ENCODE results near the gene GLUD1. TPM values are rescaled to one million over a fixed set of nuclear protein-coding genes. Genes with fewer than 3 reads are reported as not detected.
A peak's percentile ranks its signal among the peaks of the same experiment; 100 is the strongest.
"Not testable (repeated sequence)": the region's sequence is repeated elsewhere in the genome, so short reads cannot be mapped to it uniquely, and the experiment has no call there.

GLUD1 gene
- total RNA-seq, 1 experiment from 2014 or later, result 101 TPM

- H3K27me3 Mint-ChIP-seq (ENCODE audit: low read depth); H3K14ac ChIP-seq (ENCODE audit: insufficient read depth, low read length); H3K27me3 ChIP-seq (ENCODE audit: insufficient read depth, low read length); H3K4me1 ChIP-seq (ENCODE audit: insufficient read depth, low read length); H2BK120ac ChIP-seq (ENCODE audit: low read depth, low read length, poor library complexity, severe bottlenecking); H2BK5ac ChIP-seq (ENCODE audit: insufficient read length, low read length); H3K79me1 ChIP-seq (ENCODE audit: insufficient read depth, low read depth, low read length, poor library complexity, severe bottlenecking); H3K27ac ChIP-seq (ENCODE audit: insufficient read length, low read depth, low read length); H3K4me2 ChIP-seq (ENCODE audit: insufficient read depth, insufficient read length, low read length); H4K91ac ChIP-seq (ENCODE audit: insufficient read length, low read depth, low read length); H4K8ac ChIP-seq (replicated peaks; ENCODE audit: insufficient read length, low read depth, low read length); H3T11ph ChIP-seq (ENCODE audit: low read length); H2BK20ac ChIP-seq (ENCODE audit: low read depth, low read length, poor library complexity, severe bottlenecking); H4K20me1 ChIP-seq (ENCODE audit: control insufficient read depth, insufficient read depth, insufficient read length); H3K9me3 ChIP-seq (ENCODE audit: control insufficient read depth, low read depth, low read length); H3K18ac ChIP-seq (ENCODE audit: insufficient read length, low read depth, low read length); H3K23ac ChIP-seq (ENCODE audit: insufficient read length, low read depth, low read length); H4K5ac ChIP-seq (ENCODE audit: insufficient read length, low read depth, low read length); H2AFZ ChIP-seq (ENCODE audit: low read length); H3K56ac ChIP-seq (ENCODE audit: insufficient read length, low read depth, low read length); H3K9ac ChIP-seq (ENCODE audit: extremely low read depth, insufficient read length, low read length); H2BK15ac ChIP-seq (ENCODE audit: low read depth, low read length); H3K23me2 ChIP-seq (ENCODE audit: insufficient read length, low read depth, low read length, poor library complexity, severe bottlenecking); H2BK12ac ChIP-seq (ENCODE audit: insufficient read length, low read depth, low read length); DNase-seq; H3K4me3 Mint-ChIP-seq; H2AK5ac ChIP-seq (ENCODE audit: insufficient read length, low read length); H3K79me2 ChIP-seq (ENCODE audit: insufficient read depth, low read length); H3K4ac ChIP-seq (ENCODE audit: low read depth, low read length): not testable (repeated sequence)
- Mint-ChIP-seq H3K4me1 (peaks cover 8 to 10% of the 10 kb centered on the region in 2 experiments), H3K9me3 (peaks cover 14 to 15% of the 10 kb centered on the region in 2 experiments), H3K27ac (0 out of 7 replicates have a peak overlapping the region, but pooled peaks of 1 of the 3 experiments have one; percentile 26), H3K36me3 (ENCODE audit: insufficient read depth in 1 of 3, low read depth in 3 of 3) (peaks cover 38 to 64% (median 49%) of the 10 kb centered on the region in 3 experiments)
- WGBS (ENCODE audit: extremely low coverage, insufficient read length, low lambda C conversion rate), result no CpG with 5 or more reads among the region's 5 CpGs
Observed at GRCh38 chr10:87083576-87084290, 10.9 kb downstream of the GLUD1 start.

GRCh38 chr10:87082219-87082618 lies 12.4 kb downstream of the GLUD1 start:
- H3K18ac ChIP-seq (ENCODE audit: insufficient read length, low read depth, low read length); H4K91ac ChIP-seq (ENCODE audit: insufficient read length, low read depth, low read length); H3K23me2 ChIP-seq (ENCODE audit: insufficient read length, low read depth, low read length, poor library complexity, severe bottlenecking); H3K56ac ChIP-seq (ENCODE audit: insufficient read length, low read depth, low read length); H2AFZ ChIP-seq (ENCODE audit: low read length); H4K20me1 ChIP-seq (ENCODE audit: control insufficient read depth, insufficient read depth, insufficient read length); H3K79me2 ChIP-seq (ENCODE audit: insufficient read depth, low read length); H3K4me2 ChIP-seq (ENCODE audit: insufficient read depth, insufficient read length, low read length); H2BK12ac ChIP-seq (ENCODE audit: insufficient read length, low read depth, low read length); H3K4me3 Mint-ChIP-seq; H3K9me3 ChIP-seq (ENCODE audit: control insufficient read depth, low read depth, low read length); H3K79me1 ChIP-seq (ENCODE audit: insufficient read depth, low read depth, low read length, poor library complexity, severe bottlenecking); H3K4ac ChIP-seq (ENCODE audit: low read depth, low read length); H3K27me3 ChIP-seq (ENCODE audit: insufficient read depth, low read length); H2BK120ac ChIP-seq (ENCODE audit: low read depth, low read length, poor library complexity, severe bottlenecking); H2AK5ac ChIP-seq (ENCODE audit: insufficient read length, low read length); H3T11ph ChIP-seq (ENCODE audit: low read length); H3K14ac ChIP-seq (ENCODE audit: insufficient read depth, low read length); H3K4me1 ChIP-seq (ENCODE audit: insufficient read depth, low read length); DNase-seq; H3K9ac ChIP-seq (ENCODE audit: extremely low read depth, insufficient read length, low read length); H2BK15ac ChIP-seq (ENCODE audit: low read depth, low read length); H2BK20ac ChIP-seq (ENCODE audit: low read depth, low read length, poor library complexity, severe bottlenecking); H4K5ac ChIP-seq (ENCODE audit: insufficient read length, low read depth, low read length); H2BK5ac ChIP-seq (ENCODE audit: insufficient read length, low read length); H3K23ac ChIP-seq (ENCODE audit: insufficient read length, low read depth, low read length); H4K8ac ChIP-seq (replicated peaks; ENCODE audit: insufficient read length, low read depth, low read length); H3K27ac ChIP-seq (ENCODE audit: insufficient read length, low read depth, low read length); H3K27me3 Mint-ChIP-seq (ENCODE audit: low read depth): not testable (repeated sequence)
- H3K36me3 Mint-ChIP-seq (ENCODE audit: insufficient read depth in 1 of 3, low read depth in 3 of 3), result peaks cover 28 to 50% (median 42%) of the 10 kb centered on the region in 3 experiments
- H3K9me3 Mint-ChIP-seq, result peaks cover 14 to 15% of the 10 kb centered on the region in 2 experiments
- no CpG with 5 or more reads among the region's 1 CpG for WGBS (ENCODE audit: extremely low coverage, insufficient read length, low lambda C conversion rate)
- peaks cover 8 to 10% of the 10 kb centered on the region in 2 experiments for H3K4me1 Mint-ChIP-seq
- peak overlapping the region in 1 of 3 experiments; percentile 73; a peak in 2 of 7 replicates for H3K27ac Mint-ChIP-seq

All from H9 (cell line).